ENCODE measurements around the gene MCTP2.

DNA sequence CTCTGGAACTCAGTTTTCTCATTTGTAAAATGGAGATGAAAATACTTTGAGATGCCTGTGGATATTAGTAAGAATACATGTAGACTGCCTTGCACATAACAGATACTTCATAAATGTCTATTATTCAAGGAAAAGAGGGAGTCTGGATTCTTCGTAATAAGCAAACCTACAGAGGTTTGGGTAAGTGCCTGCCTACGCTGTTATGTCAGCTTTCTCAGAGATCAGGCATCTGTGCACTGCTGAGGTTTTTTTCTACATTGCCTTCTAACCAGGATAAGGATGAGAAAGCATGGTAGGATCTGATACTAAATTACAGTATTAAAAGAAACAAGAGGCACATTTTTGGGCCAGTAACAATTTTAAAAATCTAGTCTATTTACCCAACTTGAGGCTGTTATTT lies 10.9 kb downstream of the MCTP2 start:
- no peak for TF ChIP-seq POLR2A (IDR thresholded peaks at IDR 0.05)
- TF ChIP-seq, protein P1, sequence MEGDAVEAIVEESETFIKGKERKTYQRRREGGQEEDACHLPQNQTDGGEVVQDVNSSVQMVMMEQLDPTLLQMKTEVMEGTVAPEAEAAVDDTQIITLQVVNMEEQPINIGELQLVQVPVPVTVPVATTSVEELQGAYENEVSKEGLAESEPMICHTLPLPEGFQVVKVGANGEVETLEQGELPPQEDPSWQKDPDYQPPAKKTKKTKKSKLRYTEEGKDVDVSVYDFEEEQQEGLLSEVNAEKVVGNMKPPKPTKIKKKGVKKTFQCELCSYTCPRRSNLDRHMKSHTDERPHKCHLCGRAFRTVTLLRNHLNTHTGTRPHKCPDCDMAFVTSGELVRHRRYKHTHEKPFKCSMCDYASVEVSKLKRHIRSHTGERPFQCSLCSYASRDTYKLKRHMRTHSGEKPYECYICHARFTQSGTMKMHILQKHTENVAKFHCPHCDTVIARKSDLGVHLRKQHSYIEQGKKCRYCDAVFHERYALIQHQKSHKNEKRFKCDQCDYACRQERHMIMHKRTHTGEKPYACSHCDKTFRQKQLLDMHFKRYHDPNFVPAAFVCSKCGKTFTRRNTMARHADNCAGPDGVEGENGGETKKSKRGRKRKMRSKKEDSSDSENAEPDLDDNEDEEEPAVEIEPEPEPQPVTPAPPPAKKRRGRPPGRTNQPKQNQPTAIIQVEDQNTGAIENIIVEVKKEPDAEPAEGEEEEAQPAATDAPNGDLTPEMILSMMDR (IDR thresholded peaks at IDR 0.05) = no peak
